Measurements from ENCODE around the gene PCDHB3.
"Not testable (repeated sequence)": the region's sequence is repeated elsewhere in the genome, so short reads cannot be mapped to it uniquely, and the experiment has no call there.

PCDHB3 gene

GRCh38 chr5:141127305-141127704, 27.0 kb downstream of the PCDHB3 start:
- no peak overlapping the region for H3K27ac ChIP-seq (ENCODE audit: low read length)
- H3F3A ChIP-seq (ENCODE audit: insufficient read depth, low read length) = no peaks in the 10 kb centered on the region
- H3K9me2 ChIP-seq (replicated peaks; ENCODE audit: insufficient read depth, low read length) = no peaks in the 10 kb centered on the region
- H3K27me3 ChIP-seq (replicated peaks; ENCODE audit: insufficient read depth, low read length) = no peaks in the 10 kb centered on the region
- no peak for TF ChIP-seq EZH2phosphoT487 (IDR thresholded peaks at IDR 0.05; ENCODE audit: low read length)
- TF ChIP-seq, protein P1, sequence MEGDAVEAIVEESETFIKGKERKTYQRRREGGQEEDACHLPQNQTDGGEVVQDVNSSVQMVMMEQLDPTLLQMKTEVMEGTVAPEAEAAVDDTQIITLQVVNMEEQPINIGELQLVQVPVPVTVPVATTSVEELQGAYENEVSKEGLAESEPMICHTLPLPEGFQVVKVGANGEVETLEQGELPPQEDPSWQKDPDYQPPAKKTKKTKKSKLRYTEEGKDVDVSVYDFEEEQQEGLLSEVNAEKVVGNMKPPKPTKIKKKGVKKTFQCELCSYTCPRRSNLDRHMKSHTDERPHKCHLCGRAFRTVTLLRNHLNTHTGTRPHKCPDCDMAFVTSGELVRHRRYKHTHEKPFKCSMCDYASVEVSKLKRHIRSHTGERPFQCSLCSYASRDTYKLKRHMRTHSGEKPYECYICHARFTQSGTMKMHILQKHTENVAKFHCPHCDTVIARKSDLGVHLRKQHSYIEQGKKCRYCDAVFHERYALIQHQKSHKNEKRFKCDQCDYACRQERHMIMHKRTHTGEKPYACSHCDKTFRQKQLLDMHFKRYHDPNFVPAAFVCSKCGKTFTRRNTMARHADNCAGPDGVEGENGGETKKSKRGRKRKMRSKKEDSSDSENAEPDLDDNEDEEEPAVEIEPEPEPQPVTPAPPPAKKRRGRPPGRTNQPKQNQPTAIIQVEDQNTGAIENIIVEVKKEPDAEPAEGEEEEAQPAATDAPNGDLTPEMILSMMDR (IDR thresholded peaks at IDR 0.05; ENCODE audit: low read length) = no peak
- no peak for TF ChIP-seq EZH2 (optimal IDR thresholded peaks at IDR 0.05; ENCODE audit: low read depth, low read length)
- H3K4me1 ChIP-seq (ENCODE audit: low read length) = no peaks in the 10 kb centered on the region
- H3K9ac ChIP-seq (ENCODE audit: low read length) = no peak overlapping the region
- no peak for DNase-seq
- H3K4me2 ChIP-seq (ENCODE audit: low read depth, low read length) = no peak overlapping the region
- no peak overlapping the region for H3K4me3 ChIP-seq (ENCODE audit: low read length)
- no peak overlapping the region for H2AFZ ChIP-seq (ENCODE audit: low read length)
- no peaks in the 10 kb centered on the region for H3K79me2 ChIP-seq (ENCODE audit: low read length)
- no peaks in the 10 kb centered on the region for H4K20me1 ChIP-seq (ENCODE audit: insufficient read depth, low read length)
- no peaks in the 10 kb centered on the region; the same call in 1 of the 2 replicates for H3K9me3 ChIP-seq (replicated peaks; ENCODE audit: insufficient read depth, low read length)
- no peaks in the 10 kb centered on the region for H3K36me3 ChIP-seq (replicated peaks; ENCODE audit: insufficient read depth, low read length)

- no peaks in the 10 kb centered on the region for H3K27me3 ChIP-seq (replicated peaks; ENCODE audit: insufficient read depth, low read length)
- H3K27ac ChIP-seq (ENCODE audit: low read length) = no peak within 1 kb of the TSS
- no peak within 1 kb of the TSS for H3K9ac ChIP-seq (ENCODE audit: low read length)
- H3K4me2 ChIP-seq (ENCODE audit: low read depth, low read length) = no peak within 1 kb of the TSS
- no peaks in the 10 kb centered on the region for H3K36me3 ChIP-seq (replicated peaks; ENCODE audit: insufficient read depth, low read length)
- no peaks in the 10 kb centered on the region for H3F3A ChIP-seq (ENCODE audit: insufficient read depth, low read length)
- TF ChIP-seq, protein P1 (IDR thresholded peaks at IDR 0.05; ENCODE audit: low read length) = peak; percentile 12
- no peak for TF ChIP-seq EZH2 (optimal IDR thresholded peaks at IDR 0.05; ENCODE audit: low read depth, low read length)
- TF ChIP-seq EZH2phosphoT487 (IDR thresholded peaks at IDR 0.05; ENCODE audit: low read length) = no peak
- no peak within 1 kb of the TSS for H3K4me3 ChIP-seq (ENCODE audit: low read length)
- H3K9me3 ChIP-seq (replicated peaks; ENCODE audit: insufficient read depth, low read length) = no peaks in the 10 kb centered on the region
- no peak for DNase-seq
- H2AFZ ChIP-seq (ENCODE audit: low read length) = no peak within 1 kb of the TSS
- no peaks in the 10 kb centered on the region for H3K79me2 ChIP-seq (ENCODE audit: low read length)
- H3K9me2 ChIP-seq (replicated peaks; ENCODE audit: insufficient read depth, low read length) = no peaks in the 10 kb centered on the region
- no peaks in the 10 kb centered on the region for H4K20me1 ChIP-seq (ENCODE audit: insufficient read depth, low read length)
- no peaks in the 10 kb centered on the region for H3K4me1 ChIP-seq (ENCODE audit: low read length)
These were observed 34.9 kb downstream of the PCDHB3 start, which contains the start of gene PCDHB5 for GRCh38 chr5:141135030-141135717. PCDHB5 (plus strand) TSS chr5:141135206; CDS start chr5:141135435, 229 bp downstream.

GRCh38 chr5:141135718-141136266, 35.5 kb downstream of the PCDHB3 start:
- H3K4me2 ChIP-seq (ENCODE audit: low read depth, low read length) = no peak overlapping the region
- H2AFZ ChIP-seq (ENCODE audit: low read length) = no peak overlapping the region
- no peak overlapping the region for H3K4me3 ChIP-seq (ENCODE audit: low read length)

GRCh38 chr5:141137346-141137745, 37.1 kb downstream of the PCDHB3 start:
- H3K79me2 ChIP-seq (ENCODE audit: low read length); H4K20me1 ChIP-seq (ENCODE audit: insufficient read depth, low read length); H3K4me2 ChIP-seq (ENCODE audit: low read depth, low read length); H3K9ac ChIP-seq (ENCODE audit: low read length); H2AFZ ChIP-seq (ENCODE audit: low read length); H3F3A ChIP-seq (ENCODE audit: insufficient read depth, low read length); H3K4me3 ChIP-seq (ENCODE audit: low read length); H3K36me3 ChIP-seq (replicated peaks; ENCODE audit: insufficient read depth, low read length); H3K27ac ChIP-seq (ENCODE audit: low read length); H3K9me2 ChIP-seq (replicated peaks; ENCODE audit: insufficient read depth, low read length); DNase-seq; H3K27me3 ChIP-seq (replicated peaks; ENCODE audit: insufficient read depth, low read length); H3K4me1 ChIP-seq (ENCODE audit: low read length); H3K9me3 ChIP-seq (replicated peaks; ENCODE audit: insufficient read depth, low read length): not testable (repeated sequence)

More at GRCh38 chr5:141135718-141136266, 35.5 kb downstream of the PCDHB3 start:
- H3F3A ChIP-seq (ENCODE audit: insufficient read depth, low read length) = no peaks in the 10 kb centered on the region
- no peaks in the 10 kb centered on the region for H3K4me1 ChIP-seq (ENCODE audit: low read length)
- H3K9me2 ChIP-seq (replicated peaks; ENCODE audit: insufficient read depth, low read length) = no peaks in the 10 kb centered on the region
- no peak for DNase-seq
- no peak overlapping the region for H3K27ac ChIP-seq (ENCODE audit: low read length)
- no peaks in the 10 kb centered on the region for H3K79me2 ChIP-seq (ENCODE audit: low read length)
- H3K9ac ChIP-seq (ENCODE audit: low read length) = no peak overlapping the region
- no peaks in the 10 kb centered on the region for H3K9me3 ChIP-seq (replicated peaks; ENCODE audit: insufficient read depth, low read length)
- no peaks in the 10 kb centered on the region for H3K36me3 ChIP-seq (replicated peaks; ENCODE audit: insufficient read depth, low read length)
- H3K27me3 ChIP-seq (replicated peaks; ENCODE audit: insufficient read depth, low read length) = no peaks in the 10 kb centered on the region
- H4K20me1 ChIP-seq (ENCODE audit: insufficient read depth, low read length) = no peaks in the 10 kb centered on the region
- TF ChIP-seq EZH2phosphoT487 (IDR thresholded peaks at IDR 0.05; ENCODE audit: low read length) (no peak), EZH2 (optimal IDR thresholded peaks at IDR 0.05; ENCODE audit: low read depth, low read length) (no peak)
- TF ChIP-seq, protein P1 (IDR thresholded peaks at IDR 0.05; ENCODE audit: low read length) = no peak

Measured in MM.1S (cell line).